ENCODE data around the gene PAX8.

PAX8 gene

DNA sequence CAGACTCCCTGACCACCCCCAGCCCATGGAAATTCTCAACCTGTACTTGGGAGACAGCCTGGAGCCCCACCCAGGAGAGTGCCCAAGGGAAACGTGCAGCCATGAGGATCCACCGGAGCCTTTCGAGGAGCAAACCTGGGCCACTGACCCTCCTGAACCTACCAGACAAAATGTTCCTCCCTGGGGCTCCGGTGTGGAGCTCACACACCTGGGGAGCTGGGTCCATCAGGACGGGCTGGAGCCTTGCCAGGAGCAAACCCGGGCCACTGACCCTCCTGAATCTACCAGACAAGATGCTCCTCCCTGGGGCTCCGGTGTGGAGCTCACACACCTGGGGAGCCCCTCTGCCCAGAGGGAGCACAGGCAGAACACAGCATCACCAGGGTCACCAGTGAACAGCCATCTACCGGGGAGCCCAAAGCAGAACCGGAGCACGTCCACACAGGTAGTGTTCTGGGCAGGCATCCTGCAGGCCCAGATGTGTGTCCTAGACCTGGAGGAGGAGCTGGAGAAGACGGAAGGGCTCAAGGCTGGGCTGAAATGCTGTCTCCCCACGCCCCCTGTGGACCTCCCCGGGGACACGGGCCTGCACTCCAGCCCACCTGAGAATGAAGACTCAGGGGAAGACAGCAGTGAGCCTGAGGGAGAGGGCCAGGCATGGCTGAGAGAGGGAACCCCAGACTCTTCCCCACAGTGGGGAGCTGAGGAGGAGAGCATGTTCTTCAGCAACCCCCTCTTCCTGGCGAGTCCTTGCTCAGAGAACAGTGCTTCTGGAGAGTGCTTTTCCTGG is 96.1 kb downstream of the PAX8 start:
- no peak overlapping the region for H3K4me3 ChIP-seq (ENCODE audit: low read depth, low read length)
- in situ Hi-C loops (cut with HindIII; ENCODE audit: low sequenced_read_pairs) = no loop called here
- TF ChIP-seq, protein P1, sequence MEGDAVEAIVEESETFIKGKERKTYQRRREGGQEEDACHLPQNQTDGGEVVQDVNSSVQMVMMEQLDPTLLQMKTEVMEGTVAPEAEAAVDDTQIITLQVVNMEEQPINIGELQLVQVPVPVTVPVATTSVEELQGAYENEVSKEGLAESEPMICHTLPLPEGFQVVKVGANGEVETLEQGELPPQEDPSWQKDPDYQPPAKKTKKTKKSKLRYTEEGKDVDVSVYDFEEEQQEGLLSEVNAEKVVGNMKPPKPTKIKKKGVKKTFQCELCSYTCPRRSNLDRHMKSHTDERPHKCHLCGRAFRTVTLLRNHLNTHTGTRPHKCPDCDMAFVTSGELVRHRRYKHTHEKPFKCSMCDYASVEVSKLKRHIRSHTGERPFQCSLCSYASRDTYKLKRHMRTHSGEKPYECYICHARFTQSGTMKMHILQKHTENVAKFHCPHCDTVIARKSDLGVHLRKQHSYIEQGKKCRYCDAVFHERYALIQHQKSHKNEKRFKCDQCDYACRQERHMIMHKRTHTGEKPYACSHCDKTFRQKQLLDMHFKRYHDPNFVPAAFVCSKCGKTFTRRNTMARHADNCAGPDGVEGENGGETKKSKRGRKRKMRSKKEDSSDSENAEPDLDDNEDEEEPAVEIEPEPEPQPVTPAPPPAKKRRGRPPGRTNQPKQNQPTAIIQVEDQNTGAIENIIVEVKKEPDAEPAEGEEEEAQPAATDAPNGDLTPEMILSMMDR (IDR thresholded peaks at IDR 0.05; ENCODE audit: low read depth, low read length, missing control alignments) = no peak
- no peak for DNase-seq (ENCODE audit: low read depth)

DNA sequence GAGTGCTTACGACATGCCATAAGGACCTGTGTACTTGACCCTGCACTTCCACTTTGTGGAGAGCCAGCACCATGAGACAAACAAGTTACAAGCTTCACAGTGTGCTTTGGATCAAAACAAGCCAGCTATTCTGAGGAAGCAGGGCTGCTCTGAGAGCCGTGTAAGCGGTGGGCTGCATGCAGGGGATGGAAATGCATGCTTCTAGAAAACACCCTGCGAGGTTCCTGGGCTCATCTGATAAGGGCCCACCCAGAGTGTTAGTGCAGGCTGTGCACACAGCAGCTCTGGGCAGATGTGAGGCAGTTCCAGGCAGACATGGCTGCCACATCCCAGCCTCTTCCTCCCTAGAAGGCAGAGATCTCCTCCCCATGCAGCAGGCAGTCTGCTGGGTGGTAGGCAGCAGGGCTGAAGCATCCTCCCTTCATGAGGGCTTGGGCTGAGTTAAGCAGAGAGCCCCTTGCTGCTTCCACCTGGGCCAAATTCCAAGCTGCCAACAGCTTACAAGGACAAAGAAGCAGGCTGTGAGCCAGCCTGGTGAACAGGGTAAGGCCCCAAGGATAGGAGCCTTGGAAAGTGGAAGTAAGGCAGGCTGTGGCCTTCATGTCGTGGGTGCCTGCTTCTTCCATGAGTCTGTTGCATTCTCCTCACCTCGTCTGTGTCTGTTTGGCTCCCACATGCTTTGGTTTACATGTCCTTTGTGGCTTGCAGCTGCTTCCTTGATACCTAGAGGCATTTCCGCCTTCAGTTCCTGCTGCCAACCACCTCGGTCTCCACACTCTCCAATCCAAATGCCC is 97.3 kb downstream of the PAX8 start:
- no peak for DNase-seq (ENCODE audit: low read depth)
- in situ Hi-C loops (cut with HindIII; ENCODE audit: low sequenced_read_pairs) = no loop called here
- H3K4me3 ChIP-seq (ENCODE audit: low read depth, low read length) = no peak overlapping the region
- TF ChIP-seq, protein P1 (IDR thresholded peaks at IDR 0.05; ENCODE audit: low read depth, low read length, missing control alignments) = no peak

DNA sequence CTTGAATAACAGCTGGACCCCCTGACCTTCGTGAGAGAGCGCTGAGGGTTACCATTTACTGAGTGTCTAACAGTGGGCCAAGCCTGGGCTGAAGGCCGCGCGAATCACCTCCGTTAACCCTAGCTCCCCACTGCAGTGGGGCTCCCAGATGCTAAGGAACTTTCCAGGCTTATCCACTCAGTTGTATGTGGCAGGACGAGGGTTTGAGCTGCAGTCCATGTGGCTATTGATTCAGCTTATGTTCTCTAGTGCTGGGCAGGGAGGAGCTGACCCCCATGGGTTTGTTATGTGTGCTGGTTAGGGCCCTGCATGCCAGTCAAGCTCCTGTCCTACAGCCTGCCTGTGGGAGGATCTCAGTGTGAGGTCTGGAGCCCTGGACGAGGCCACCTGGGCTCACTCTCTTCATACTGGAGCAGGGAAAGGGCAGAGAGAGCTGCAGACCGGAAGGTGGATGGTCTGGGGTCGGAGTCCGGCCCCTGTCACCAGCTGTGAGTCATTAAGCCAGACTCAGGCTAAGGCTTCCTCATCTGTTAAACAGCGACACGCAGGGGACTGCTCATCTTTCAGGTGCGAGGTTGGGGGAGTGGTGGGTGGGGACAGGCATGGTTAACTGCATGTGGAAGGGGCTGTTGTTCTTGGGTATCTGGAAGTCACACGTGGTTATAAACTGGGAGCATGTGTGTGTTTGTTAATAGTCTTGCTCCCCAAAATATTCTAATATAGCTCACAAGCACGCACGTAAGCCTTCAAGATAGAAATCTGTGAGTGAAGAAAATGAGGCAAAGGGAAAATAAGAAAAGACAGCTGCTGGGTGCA is 98.4 kb downstream of the PAX8 start:
- no peak overlapping the region for H3K4me3 ChIP-seq (ENCODE audit: low read depth, low read length)
- in situ Hi-C loops (cut with HindIII; ENCODE audit: low sequenced_read_pairs) = no loop called here
- TF ChIP-seq, protein P1 (IDR thresholded peaks at IDR 0.05; ENCODE audit: low read depth, low read length, missing control alignments) = no peak
- DNase-seq (ENCODE audit: low read depth) = no peak

DNA sequence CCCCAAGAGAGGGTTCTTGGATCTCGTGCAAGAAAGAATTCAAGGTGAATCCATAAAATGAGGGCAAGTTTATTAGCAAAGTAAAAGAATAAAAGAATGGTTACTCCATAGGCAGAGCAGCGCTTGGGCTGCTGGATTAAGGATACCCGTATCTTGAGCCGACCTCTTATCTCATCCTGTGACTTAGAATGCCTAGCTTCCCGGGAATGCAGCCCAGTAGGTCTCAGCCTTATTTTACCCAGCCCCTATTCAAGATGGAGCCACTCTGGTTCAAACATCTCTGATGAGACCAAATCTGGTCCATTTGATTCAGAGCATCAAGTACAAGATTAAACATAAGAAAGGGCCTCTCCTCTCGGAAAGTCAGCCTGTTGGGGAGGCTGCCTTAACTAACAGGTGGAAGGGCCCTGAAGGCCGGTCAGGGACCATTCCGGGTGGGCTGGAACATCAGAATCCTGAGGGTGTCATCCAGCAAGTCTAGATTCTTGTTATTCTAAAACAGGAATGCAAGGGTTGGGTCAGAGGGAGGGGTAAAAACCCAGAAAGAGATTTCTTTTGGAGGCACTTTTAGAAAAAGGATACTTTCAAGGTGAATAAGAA is 99.2 kb downstream of the PAX8 start:
- no peak for DNase-seq (ENCODE audit: low read depth)
- no peak overlapping the region for H3K4me3 ChIP-seq (ENCODE audit: low read depth, low read length)
- TF ChIP-seq, protein P1 (IDR thresholded peaks at IDR 0.05; ENCODE audit: low read depth, low read length, missing control alignments) = no peak
- in situ Hi-C loops (cut with HindIII; ENCODE audit: low sequenced_read_pairs) = no loop called here

DNA sequence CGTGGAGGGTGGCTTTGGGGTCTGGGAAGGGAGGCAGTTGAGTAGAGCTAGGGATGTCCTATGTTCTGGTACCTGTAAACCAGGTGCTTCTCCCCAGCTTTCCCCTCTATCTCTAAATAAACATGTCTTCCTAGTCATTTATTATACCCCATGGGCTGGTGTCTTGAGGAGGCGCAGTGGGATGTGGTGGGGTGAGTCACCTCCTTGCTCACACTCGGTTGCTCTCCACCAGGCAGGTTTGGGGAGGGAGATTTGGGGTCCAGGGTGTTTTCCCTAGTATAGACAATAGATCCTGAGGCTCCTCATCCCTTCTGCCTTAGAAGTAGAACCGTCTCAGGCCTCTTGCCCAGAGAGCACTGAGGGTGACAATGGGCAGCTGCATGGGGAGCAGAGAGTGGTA is 99.8 kb downstream of the PAX8 start:
- H3K4me3 ChIP-seq (ENCODE audit: low read depth, low read length) = no peak overlapping the region
- no peak for DNase-seq (ENCODE audit: low read depth)
- TF ChIP-seq, protein P1 (IDR thresholded peaks at IDR 0.05; ENCODE audit: low read depth, low read length, missing control alignments) = no peak
- in situ Hi-C loops (cut with HindIII; ENCODE audit: low sequenced_read_pairs) = no loop called here
